DOHH2 (cell line): ENCODE data around the gene CMSS1.

Experiments used
- H3F3A ChIP-seq: fragments of 200-600 bp; sonication (generic), shearing (Covaris generic); 2 replicates; pipeline ENCODE4 v1.6.0; 2016; ENCODE audit warnings: antibody characterized with exemption, mild to moderate bottlenecking; ENCODE audit not compliant: control insufficient read depth, insufficient read depth
- H3K27ac ChIP-seq: fragments of 200-600 bp; sonication (generic); 2 replicates; pipeline ENCODE4 v1.5.1; 2014; ENCODE audit warnings: low read depth, mild to moderate bottlenecking, low read length, moderate library complexity
- H3K27me3 ChIP-seq: fragments of 200-600 bp; sonication (generic); 2 replicates; pipeline ENCODE4 v1.6.1; 2014; ENCODE audit warnings: mild to moderate bottlenecking, low read length, mixed read lengths; ENCODE audit not compliant: control insufficient read depth
- H3K36me3 ChIP-seq: fragments of 200-600 bp; sonication (generic); 2 replicates; pipeline ENCODE4 v1.6.1; 2014; ENCODE audit warnings: mild to moderate bottlenecking, low read length, moderate library complexity, mixed read lengths; ENCODE audit not compliant: control insufficient read depth
- H3K4me1 ChIP-seq: fragments of 200-600 bp; sonication (generic); 2 replicates; pipeline ENCODE4 v1.6.1; 2014; ENCODE audit warnings: mild to moderate bottlenecking, low read length, mixed read lengths; ENCODE audit not compliant: control insufficient read depth
- H3K4me2 ChIP-seq: fragments of 200-600 bp; sonication (generic); 2 replicates; pipeline ENCODE4 v1.6.0; 2014; ENCODE audit warnings: mild to moderate bottlenecking, low read length, moderate library complexity
- H3K4me3 ChIP-seq: fragments of 200-600 bp; sonication (generic); 2 replicates; pipeline ENCODE4 v1.5.1; 2014; ENCODE audit warnings: mild to moderate bottlenecking, low read length, mixed read lengths
- H3K79me2 ChIP-seq: fragments of 200-600 bp; sonication (generic); 2 replicates; pipeline ENCODE4 v1.6.1; 2014; ENCODE audit warnings: mild to moderate bottlenecking, low read length, mixed read lengths; ENCODE audit not compliant: control insufficient read depth
- H3K9me2 ChIP-seq: fragments of 200-600 bp; sonication (generic); replicated peaks from 2 replicates; pipeline ENCODE4 v1.6.1; 2014; ENCODE audit warnings: mild to moderate bottlenecking, low read length, mixed read lengths; ENCODE audit not compliant: control insufficient read depth
- H3K9me3 ChIP-seq: fragments of 200-600 bp; sonication (generic); 2 replicates; pipeline ENCODE4 v1.6.1; 2014; ENCODE audit warnings: antibody characterized with exemption, low read length, mixed read lengths; ENCODE audit not compliant: control insufficient read depth, insufficient read depth
- H4K20me1 ChIP-seq: fragments of 200-600 bp; sonication (generic); 2 replicates; pipeline ENCODE4 v1.6.0; 2014; ENCODE audit warnings: low read depth, mild to moderate bottlenecking, antibody characterized with exemption, low read length, moderate library complexity; ENCODE audit not compliant: control insufficient read depth, insufficient read depth
- CTCF ChIP-seq: fragments of 200-600 bp; sonication (generic); IDR thresholded peaks from one replicate; pipeline ENCODE4 v1.5.1; 2014; ENCODE audit warnings: antibody characterized with exemption, mild to moderate bottlenecking, low read depth, low read length; ENCODE audit not compliant: poor library complexity, severe bottlenecking
- EZH2phosphoT487 ChIP-seq: fragments of 200-600 bp; sonication (generic); IDR thresholded peaks from 2 replicates; pipeline ENCODE4 v1.6.1; 2017; ENCODE audit warnings: borderline replicate concordance, mild to moderate bottlenecking, antibody characterized with exemption, low read length, moderate library complexity, mixed read lengths

Gene CMSS1

GRCh38 chr3:99772171-99772570, 45.5 kb upstream of the CMSS1 start:
- Histone ChIP-seq H4K20me1 (no peaks in the 10 kb centered on the region), H3K27ac (no peak overlapping the region), H3K4me1 (no peaks in the 10 kb centered on the region), H3K9me2 (no peaks in the 10 kb centered on the region), H3K9me3 (no peaks in the 10 kb centered on the region), H3F3A (no peaks in the 10 kb centered on the region), H3K4me3 (no peak overlapping the region), H3K79me2 (no peaks in the 10 kb centered on the region), H3K36me3 (no peaks in the 10 kb centered on the region), H3K4me2 (no peak overlapping the region), H3K27me3 (no peaks in the 10 kb centered on the region)
- no peak for TF ChIP-seq CTCF
- TF ChIP-seq EZH2phosphoT487 = no peak

- H3K9me3 ChIP-seq = no peaks in the 10 kb centered on the region
- H3K9me2 ChIP-seq = no peaks in the 10 kb centered on the region
- H3K27me3 ChIP-seq = no peaks in the 10 kb centered on the region
- no peaks in the 10 kb centered on the region for H3K4me1 ChIP-seq
- H3K79me2 ChIP-seq = no peaks in the 10 kb centered on the region
- no peaks in the 10 kb centered on the region for H3F3A ChIP-seq
- no peak overlapping the region for H3K4me2 ChIP-seq
- no peaks in the 10 kb centered on the region for H4K20me1 ChIP-seq
- TF ChIP-seq CTCF = no peak
- no peak for TF ChIP-seq EZH2phosphoT487
- no peak overlapping the region for H3K27ac ChIP-seq
- no peak overlapping the region for H3K4me3 ChIP-seq
- H3K36me3 ChIP-seq = no peaks in the 10 kb centered on the region
Measured at GRCh38 chr3:99772671-99773070, 45.0 kb upstream of the CMSS1 start.

- TF ChIP-seq EZH2phosphoT487 (no peak), CTCF (no peak)
- H3K27me3 ChIP-seq = no peaks in the 10 kb centered on the region; the same call in 1 of the 2 replicates
- H3K36me3 ChIP-seq = no peaks in the 10 kb centered on the region
- no peak overlapping the region for H3K27ac ChIP-seq
- H3K4me3 ChIP-seq = no peak overlapping the region
- no peak overlapping the region for H3K4me2 ChIP-seq
- H3K9me3 ChIP-seq = no peaks in the 10 kb centered on the region
- H3K4me1 ChIP-seq = no peaks in the 10 kb centered on the region
- H4K20me1 ChIP-seq = no peaks in the 10 kb centered on the region
- no peaks in the 10 kb centered on the region for H3F3A ChIP-seq
- H3K79me2 ChIP-seq = no peaks in the 10 kb centered on the region
- H3K9me2 ChIP-seq = no peaks in the 10 kb centered on the region
Measured at GRCh38 chr3:99774467-99774866, 43.2 kb upstream of the CMSS1 start.
